ENCODE results near the gene NEDD9.
A peak's percentile ranks its signal among the peaks of the same experiment; 100 is the strongest.

Gene NEDD9

GRCh38 chr6:11270030-11271027 is 37.9 kb upstream of the NEDD9 start:
- Histone ChIP-seq H3K4me1 (no peaks in the 10 kb centered on the region), H3K9me3 (no peaks in the 10 kb centered on the region), H3K36me3 (replicated peaks) (no peaks in the 10 kb centered on the region), H3K27me3 (ENCODE audit: low read depth) (no peaks in the 10 kb centered on the region), H3K4me3 (no peak overlapping the region)
- in situ Hi-C loops (cut with MboI; ENCODE audit: low sequenced_read_pairs) = no loop called here
- no peak for DNase-seq (ENCODE audit: low spot score in 2 of 2)

GRCh38 chr6:11268978-11269377 is 36.5 kb upstream of the NEDD9 start:
- in situ Hi-C loops (cut with MboI; ENCODE audit: low sequenced_read_pairs) = no loop called here
- no peaks in the 10 kb centered on the region for H3K9me3 ChIP-seq
- no peak overlapping the region for H3K4me3 ChIP-seq
- no peaks in the 10 kb centered on the region for H3K4me1 ChIP-seq
- H3K27me3 ChIP-seq (ENCODE audit: low read depth) = no peaks in the 10 kb centered on the region
- no peak for DNase-seq (ENCODE audit: low spot score in 2 of 2)
- H3K36me3 ChIP-seq (replicated peaks) = no peaks in the 10 kb centered on the region

GRCh38 chr6:11266926-11267325 is 34.5 kb upstream of the NEDD9 start:
- Histone ChIP-seq H3K4me1 (no peaks in the 10 kb centered on the region; the same call in 1 of the 2 replicates), H3K27me3 (ENCODE audit: low read depth) (no peaks in the 10 kb centered on the region), H3K9me3 (no peaks in the 10 kb centered on the region), H3K4me3 (no peak overlapping the region), H3K36me3 (replicated peaks) (no peaks in the 10 kb centered on the region)
- DNase-seq (ENCODE audit: low spot score in 2 of 2) = no peak
- in situ Hi-C loops (cut with MboI; ENCODE audit: low sequenced_read_pairs) = no loop called here

GRCh38 chr6:11265932-11266331 is 33.5 kb upstream of the NEDD9 start:
- no peaks in the 10 kb centered on the region for H3K27me3 ChIP-seq (ENCODE audit: low read depth)
- in situ Hi-C loops (cut with MboI; ENCODE audit: low sequenced_read_pairs) = no loop called here
- no peaks in the 10 kb centered on the region for H3K9me3 ChIP-seq

GRCh38 chr6:11264100-11264499 is 31.6 kb upstream of the NEDD9 start:
- DNase-seq (ENCODE audit: low spot score in 2 of 2) = peak in 1 of 2 experiments; percentile 25
- in situ Hi-C loops (cut with MboI; ENCODE audit: low sequenced_read_pairs) = no loop called here

More at GRCh38 chr6:11265932-11266331, 33.5 kb upstream of the NEDD9 start:
- no peaks in the 10 kb centered on the region for H3K36me3 ChIP-seq (replicated peaks)
- no peak overlapping the region for H3K4me3 ChIP-seq
- DNase-seq (ENCODE audit: low spot score in 2 of 2) = no peak
- no peaks in the 10 kb centered on the region; the same call in 1 of the 2 replicates for H3K4me1 ChIP-seq

GRCh38 chr6:11263291-11263775 is 30.9 kb upstream of the NEDD9 start:
- DNase-seq (ENCODE audit: low spot score in 2 of 2) = peak in 1 of 2 experiments; percentile 12
- Histone ChIP-seq H3K27me3 (ENCODE audit: low read depth) (no peaks in the 10 kb centered on the region), H3K4me1 (no peaks in the 10 kb centered on the region; the same call in 1 of the 2 replicates), H3K4me3 (no peak overlapping the region), H3K9me3 (no peaks in the 10 kb centered on the region), H3K36me3 (replicated peaks) (no peaks in the 10 kb centered on the region)
- in situ Hi-C loops (cut with MboI; ENCODE audit: low sequenced_read_pairs) = no loop called here

More at GRCh38 chr6:11264100-11264499, 31.6 kb upstream of the NEDD9 start:
- no peaks in the 10 kb centered on the region; the same call in 1 of the 2 replicates for H3K4me1 ChIP-seq
- no peak overlapping the region for H3K4me3 ChIP-seq
- H3K27me3 ChIP-seq (ENCODE audit: low read depth) = no peaks in the 10 kb centered on the region
- H3K9me3 ChIP-seq = no peaks in the 10 kb centered on the region
- no peaks in the 10 kb centered on the region for H3K36me3 ChIP-seq (replicated peaks)

- H3K9me3 ChIP-seq = no peaks in the 10 kb centered on the region
- no peaks in the 10 kb centered on the region for H3K27me3 ChIP-seq (ENCODE audit: low read depth)
- no peak for DNase-seq (ENCODE audit: low spot score in 2 of 2)
- no peaks in the 10 kb centered on the region; the same call in 1 of the 2 replicates for H3K4me1 ChIP-seq
- no peak overlapping the region for H3K4me3 ChIP-seq
- in situ Hi-C loops (cut with MboI; ENCODE audit: low sequenced_read_pairs) = no loop called here
- H3K36me3 ChIP-seq (replicated peaks) = no peaks in the 10 kb centered on the region
These were observed 29.8 kb upstream of the NEDD9 start for GRCh38 chr6:11262242-11262641.

GRCh38 chr6:11260249-11261038 is 28.0 kb upstream of the NEDD9 start:
- Histone ChIP-seq H3K27me3 (ENCODE audit: low read depth) (no peaks in the 10 kb centered on the region), H3K9me3 (no peaks in the 10 kb centered on the region), H3K36me3 (replicated peaks) (no peaks in the 10 kb centered on the region), H3K4me1 (no peaks in the 10 kb centered on the region; the same call in 1 of the 2 replicates), H3K4me3 (no peak overlapping the region)
- in situ Hi-C loops (cut with MboI; ENCODE audit: low sequenced_read_pairs) = no loop called here
- DNase-seq (ENCODE audit: low spot score in 2 of 2) = no peak

- Histone ChIP-seq H3K4me1 (peaks cover 1% of the 10 kb centered on the region; the same call in 1 of the 2 replicates), H3K4me3 (no peak overlapping the region), H3K36me3 (replicated peaks) (no peaks in the 10 kb centered on the region), H3K9me3 (no peaks in the 10 kb centered on the region), H3K27me3 (ENCODE audit: low read depth) (no peaks in the 10 kb centered on the region)
- in situ Hi-C loops (cut with MboI; ENCODE audit: low sequenced_read_pairs) = no loop called here
- DNase-seq (ENCODE audit: low spot score in 2 of 2) = no peak
These were observed 26.1 kb upstream of the NEDD9 start for GRCh38 chr6:11258260-11259237.

- no peak for DNase-seq (ENCODE audit: low spot score in 2 of 2)
- Histone ChIP-seq H3K4me3 (no peak overlapping the region), H3K9me3 (no peaks in the 10 kb centered on the region), H3K36me3 (replicated peaks) (no peaks in the 10 kb centered on the region), H3K4me1 (peaks cover 3% of the 10 kb centered on the region; the same call in 1 of the 2 replicates), H3K27me3 (ENCODE audit: low read depth) (no peaks in the 10 kb centered on the region)
- in situ Hi-C loops (cut with MboI; ENCODE audit: low sequenced_read_pairs) = no loop called here
These were observed 23.1 kb upstream of the NEDD9 start for GRCh38 chr6:11255610-11256009.

- Histone ChIP-seq H3K4me3 (no peak overlapping the region), H3K9me3 (no peaks in the 10 kb centered on the region), H3K36me3 (replicated peaks) (no peaks in the 10 kb centered on the region), H3K27me3 (ENCODE audit: low read depth) (no peaks in the 10 kb centered on the region), H3K4me1 (peaks cover 3% of the 10 kb centered on the region; the same call in 1 of the 2 replicates)
- DNase-seq (ENCODE audit: low spot score in 2 of 2) = no peak
- in situ Hi-C loops (cut with MboI; ENCODE audit: low sequenced_read_pairs) = no loop called here
These were observed 21.1 kb upstream of the NEDD9 start for GRCh38 chr6:11253594-11253993.

GRCh38 chr6:11251553-11252360 is 19.3 kb upstream of the NEDD9 start:
- Histone ChIP-seq H3K9me3 (no peaks in the 10 kb centered on the region), H3K4me1 (peaks cover 3% of the 10 kb centered on the region; the same call in 1 of the 2 replicates), H3K4me3 (no peak overlapping the region), H3K27me3 (ENCODE audit: low read depth) (no peaks in the 10 kb centered on the region), H3K36me3 (replicated peaks) (no peaks in the 10 kb centered on the region)
- in situ Hi-C loops (cut with MboI; ENCODE audit: low sequenced_read_pairs) = no loop called here
- peak in 1 of 2 experiments; percentile 39 for DNase-seq (ENCODE audit: low spot score in 2 of 2)
